DLD1 (cell line): Measurements from ENCODE around the gene HACD2.

ENCODE experiments used
- in situ Hi-C: cut with HindIII; loops from 2 replicates; pipeline ENCODE4 v1.10.0; 2017; ENCODE audit warnings: low sequenced_read_pairs

Gene HACD2

DNA sequence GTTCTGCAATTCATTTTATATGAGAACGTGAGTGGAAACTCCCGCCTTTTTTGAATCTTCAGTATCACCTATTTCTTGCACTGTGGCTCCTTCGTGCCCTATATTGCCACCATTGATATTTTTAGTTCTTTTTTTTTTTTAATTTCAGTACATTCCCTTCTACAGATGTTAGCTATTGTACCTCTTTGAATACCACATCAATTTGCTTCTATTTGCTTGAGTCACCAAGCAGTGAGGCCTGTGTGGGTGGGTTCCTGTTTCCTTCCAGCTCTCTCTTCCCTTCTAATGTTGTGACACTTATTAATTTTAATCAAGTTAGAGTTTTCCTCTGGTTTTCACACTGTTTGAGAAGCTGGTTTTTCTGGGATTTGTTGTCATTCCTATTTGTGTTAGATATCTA, 8.7 kb downstream of the HACD2 start:
- in situ Hi-C loops, result no loop called here

DNA sequence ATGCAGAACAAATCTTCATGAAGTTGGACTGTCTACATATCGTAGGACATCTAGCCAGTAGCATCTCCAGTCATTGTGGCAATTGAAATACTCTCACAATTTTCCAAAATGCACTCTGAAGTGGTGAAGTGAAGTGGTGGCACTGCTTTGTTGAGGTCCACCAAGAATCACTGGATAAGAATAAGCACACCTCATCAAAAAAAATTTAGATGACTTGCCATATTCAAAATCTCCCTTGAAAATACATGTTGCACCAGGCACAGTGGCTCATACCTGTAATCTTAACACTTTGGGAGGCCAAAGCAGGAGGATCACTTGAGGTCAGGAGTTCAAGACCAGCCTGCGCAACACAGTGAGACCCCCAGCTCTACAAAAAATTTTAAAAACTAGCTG, 12.9 kb downstream of the HACD2 start:
- in situ Hi-C loops, result no loop called here

DNA sequence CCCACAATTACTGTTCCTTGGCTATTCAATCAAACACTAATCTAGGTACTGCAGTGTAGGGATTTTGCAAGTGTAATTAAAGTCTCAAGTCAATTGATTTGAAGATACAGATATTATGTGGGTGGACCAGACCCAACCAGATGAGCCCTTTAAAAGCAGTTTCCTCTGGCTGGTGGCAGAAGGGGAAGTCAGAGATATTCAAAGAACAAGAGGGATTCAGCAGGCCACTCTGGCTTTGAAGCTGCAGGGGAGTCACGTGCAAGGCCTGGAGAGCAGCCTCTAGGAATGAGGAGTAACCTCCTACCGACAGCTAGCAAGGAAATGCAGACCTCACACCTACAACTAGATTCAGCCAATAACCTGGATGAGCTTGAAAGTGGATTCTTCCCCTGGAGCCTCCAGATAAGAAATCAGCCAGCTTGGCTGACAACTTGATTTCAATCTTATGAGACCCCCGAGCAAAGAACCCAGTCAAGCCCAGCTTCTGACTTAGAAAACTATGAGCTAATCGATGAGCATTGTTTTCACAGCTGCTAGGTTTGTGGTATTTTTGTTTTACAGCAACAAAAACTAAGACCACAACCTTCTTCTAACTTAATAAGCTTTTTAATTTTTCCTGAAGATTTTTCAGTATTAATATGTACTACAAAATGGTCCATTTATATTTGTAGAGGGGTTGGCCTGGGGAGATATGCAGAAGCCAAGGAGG, 13.4 kb downstream of the HACD2 start:
- in situ Hi-C loops, result no loop called here

DNA sequence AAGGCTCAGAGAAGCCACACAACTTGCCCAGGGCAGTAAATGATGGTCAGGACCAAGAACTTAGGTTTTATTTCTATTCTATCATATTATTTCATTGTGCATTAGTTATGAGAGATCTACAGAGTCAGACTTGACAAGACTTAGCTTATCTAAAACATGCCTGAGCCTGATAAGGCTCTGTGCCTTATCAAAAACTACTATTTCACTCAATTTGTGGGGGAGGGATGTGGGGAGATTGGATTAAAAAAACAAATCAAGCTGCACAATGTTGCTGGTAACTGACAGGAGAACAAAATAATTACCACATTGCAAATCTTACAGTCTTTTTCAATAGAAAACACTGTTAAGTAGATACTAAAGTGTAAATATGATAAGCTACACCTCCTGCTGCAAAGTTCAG, 16.0 kb downstream of the HACD2 start:
- in situ Hi-C loops, result no loop called here

DNA sequence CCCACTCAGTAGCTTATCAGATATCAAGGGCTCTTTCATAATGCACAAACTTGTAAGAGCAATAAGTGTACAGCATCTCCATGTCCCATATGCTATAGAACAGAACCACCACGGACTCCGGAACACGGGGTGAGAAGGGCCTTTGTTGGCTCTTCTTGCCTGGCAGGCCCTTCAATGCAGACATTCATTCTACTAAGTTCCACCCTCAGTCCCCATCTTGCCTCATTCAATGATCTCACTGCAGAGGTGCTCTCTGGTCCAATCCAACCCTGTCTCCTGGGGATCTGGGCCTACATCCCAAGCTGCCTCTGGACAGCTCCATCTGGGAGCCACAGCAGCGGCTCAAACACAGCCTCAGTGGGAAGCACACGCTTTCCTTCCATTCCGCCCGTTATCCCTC, 16.8 kb downstream of the HACD2 start:
- in situ Hi-C loops, result no loop called here

DNA sequence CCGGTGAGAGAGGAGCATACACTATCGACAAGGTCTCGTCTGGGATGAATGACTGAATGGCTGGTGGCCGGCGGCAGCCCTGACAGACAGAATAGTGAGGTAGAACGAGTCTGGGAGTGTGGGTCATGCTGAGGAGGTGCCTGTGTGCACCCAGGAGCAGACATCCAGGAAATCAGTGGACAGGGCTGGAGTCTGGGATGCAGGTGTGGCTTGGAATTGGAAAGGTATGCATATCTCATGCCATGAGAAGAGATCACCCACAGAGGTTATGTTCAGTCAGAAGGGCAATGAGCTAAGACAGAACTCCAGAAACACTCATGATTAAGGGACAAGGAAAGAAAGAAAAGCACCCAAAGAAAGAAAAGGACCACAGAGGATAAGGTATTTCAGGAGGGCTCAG, 20.8 kb downstream of the HACD2 start:
- in situ Hi-C loops, result no loop called here

DNA sequence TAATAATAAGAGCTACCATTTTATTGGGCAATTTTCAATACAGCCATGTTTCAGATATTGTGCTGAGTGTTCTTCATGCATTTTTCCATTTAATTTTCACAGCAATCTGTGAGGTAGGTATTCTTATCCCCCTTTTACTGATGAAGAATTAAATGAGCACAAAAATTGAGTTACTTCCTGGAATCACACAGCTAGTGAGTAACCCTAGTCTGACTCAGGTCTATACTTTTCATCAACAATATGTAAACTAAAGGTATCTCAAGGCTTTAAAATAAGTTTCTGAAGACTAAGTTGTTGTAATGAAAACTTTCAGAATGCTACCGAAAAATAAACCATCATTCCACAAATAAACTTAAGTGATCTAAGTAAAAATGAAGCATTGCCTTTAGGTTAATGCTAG, 22.3 kb downstream of the HACD2 start:
- in situ Hi-C loops, result no loop called here

DNA sequence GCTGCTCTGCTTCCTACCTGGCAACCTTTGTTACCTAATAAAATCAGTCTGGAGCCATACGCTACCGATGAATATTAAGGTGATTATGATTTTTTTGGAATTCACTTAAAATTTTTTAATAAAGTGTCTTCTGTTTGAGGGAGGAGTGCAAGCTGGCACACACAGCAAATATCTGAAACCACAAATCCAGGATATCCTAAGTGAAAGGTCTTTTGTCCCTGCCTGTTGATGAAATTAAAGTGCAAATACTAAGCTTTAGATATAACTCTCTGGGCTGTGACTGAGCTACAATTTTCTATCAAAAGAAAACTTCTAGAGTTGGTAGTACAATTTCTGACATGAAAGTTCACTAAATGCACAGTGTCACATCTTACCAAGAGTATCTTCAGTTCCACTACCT, 23.7 kb downstream of the HACD2 start:
- in situ Hi-C loops, result no loop called here

DNA sequence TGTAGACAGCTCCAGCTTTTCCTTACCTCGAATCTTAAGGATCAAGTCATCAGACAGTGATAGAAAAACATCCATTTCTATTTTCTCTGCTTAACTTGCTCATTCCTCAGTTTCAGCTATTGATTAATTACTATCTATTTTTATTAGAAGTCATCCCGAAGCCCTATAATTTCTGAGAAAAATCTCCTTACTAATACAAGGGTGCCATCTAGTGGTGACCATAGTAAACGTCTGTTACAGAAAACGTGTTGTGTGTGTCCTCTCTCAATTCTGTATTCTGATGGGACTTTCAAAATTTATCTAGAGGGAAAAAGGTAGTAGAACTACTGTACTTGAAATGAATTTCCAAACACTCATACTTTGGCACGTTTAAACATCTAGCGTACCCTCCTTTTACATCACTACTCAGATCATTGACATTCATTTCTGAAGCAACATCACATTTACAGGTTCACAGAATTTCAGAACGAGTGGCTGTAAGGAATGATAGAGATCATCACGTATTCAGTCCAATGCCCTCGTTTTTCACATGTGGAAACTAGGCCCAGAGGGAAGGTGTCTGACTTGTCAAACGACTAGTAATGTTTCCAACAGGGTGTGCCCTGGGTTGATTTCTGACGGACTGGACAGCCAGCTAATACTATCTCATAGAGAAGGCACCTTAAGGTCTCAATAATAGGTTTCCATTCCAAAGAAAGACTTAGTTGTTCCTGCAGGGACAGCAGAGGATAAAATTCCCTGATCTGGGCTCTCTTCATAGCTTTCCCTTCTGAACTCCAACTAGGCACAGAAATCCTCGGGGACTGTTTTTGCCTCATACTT, 25.6 kb downstream of the HACD2 start:
- in situ Hi-C loops, result no loop called here

DNA sequence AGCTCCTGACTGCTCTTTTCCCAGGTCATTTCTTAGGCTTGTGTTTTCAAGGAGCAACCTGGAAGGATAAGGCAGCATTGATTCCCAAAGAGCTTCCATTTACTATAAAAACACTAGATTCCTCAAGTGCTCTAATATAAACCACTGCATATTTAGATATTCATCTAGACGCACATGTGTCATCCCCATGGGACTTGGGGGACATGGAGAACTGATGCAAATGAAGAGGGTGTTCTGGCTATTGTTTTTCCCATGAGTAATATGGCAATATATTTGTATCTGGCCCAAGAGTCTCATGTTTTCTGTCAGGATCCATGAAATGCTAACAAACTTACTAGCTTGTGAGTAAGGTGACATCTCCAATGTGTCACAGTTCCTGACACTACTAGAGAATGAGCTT, 31.3 kb downstream of the HACD2 start:
- in situ Hi-C loops, result no loop called here

DNA sequence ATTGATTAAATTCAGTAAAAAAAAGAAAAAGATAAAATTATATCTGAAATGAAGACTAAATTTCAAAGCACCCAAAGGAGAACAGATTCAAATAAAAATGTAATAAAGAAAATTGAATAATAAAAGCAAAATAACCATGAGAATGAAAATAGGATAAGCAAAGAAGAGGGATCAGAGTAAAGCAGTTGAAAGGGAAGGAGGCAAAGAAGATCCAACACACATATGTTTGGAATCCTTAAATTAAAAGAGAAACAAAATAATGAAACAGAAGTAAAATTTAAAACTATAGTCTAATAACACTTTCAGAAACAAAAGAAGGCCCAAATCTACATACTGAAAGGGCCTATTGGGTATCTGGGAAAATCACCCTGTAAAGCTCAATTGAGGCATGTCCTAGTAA, 32.1 kb downstream of the HACD2 start:
- in situ Hi-C loops, result no loop called here

DNA sequence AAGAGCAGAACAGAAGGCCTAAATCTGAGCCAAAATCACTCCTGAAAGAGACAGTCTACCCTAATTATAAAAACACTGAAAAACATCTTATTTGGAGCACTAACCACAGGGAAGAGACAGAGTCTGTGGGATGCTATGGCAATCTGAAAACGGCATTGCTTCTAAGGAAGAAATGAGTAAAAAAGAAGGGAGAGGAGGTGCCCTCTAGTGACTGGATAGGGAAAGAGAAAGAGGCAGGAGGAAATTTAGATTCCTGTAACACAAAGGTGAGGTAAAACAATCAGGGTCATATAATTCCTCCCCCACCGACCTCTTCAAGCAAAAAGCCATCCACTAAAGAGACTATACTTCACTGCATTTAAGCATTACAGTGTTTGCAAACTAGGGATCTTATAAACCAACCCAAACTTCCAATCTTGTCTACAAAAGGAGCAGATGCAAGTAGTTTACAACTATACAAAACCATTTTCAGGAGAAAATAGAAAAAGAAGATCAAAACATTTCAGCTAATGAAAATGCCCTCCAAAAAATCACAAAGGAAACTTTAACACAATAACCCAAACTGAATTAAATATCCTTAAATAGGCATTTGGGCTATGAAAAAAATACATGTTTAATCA, 32.6 kb downstream of the HACD2 start:
- in situ Hi-C loops, result no loop called here

DNA sequence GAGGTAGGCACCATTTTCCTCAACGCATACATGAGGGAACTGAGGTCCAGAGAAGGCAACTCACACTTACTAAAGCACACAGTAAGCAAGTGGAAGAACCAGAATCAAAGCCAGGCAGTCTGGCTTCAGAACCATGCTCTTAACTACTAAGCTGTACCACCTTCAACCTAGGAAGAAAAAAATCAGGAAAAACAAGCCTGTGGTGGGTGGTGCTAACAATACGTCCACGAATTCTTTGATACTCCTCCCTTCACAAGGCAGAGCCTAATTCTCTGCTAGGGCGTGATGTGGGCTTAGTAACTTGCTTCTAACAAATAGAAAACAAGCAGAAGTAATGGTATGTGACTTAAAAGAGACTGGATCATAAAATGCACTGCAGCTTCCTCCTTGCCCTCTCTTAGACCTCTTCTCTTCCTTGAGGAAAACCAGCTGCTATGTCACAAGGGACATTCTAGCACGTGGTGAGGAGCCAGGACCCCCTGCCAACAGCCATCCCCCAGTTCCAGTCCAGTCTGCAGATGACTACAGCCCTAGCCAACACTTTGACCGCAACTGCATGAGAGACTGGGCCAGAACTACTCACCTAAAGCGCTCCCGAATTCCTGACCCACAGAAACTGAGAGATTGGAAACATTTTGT, 36.9 kb downstream of the HACD2 start:
- in situ Hi-C loops, result no loop called here

DNA sequence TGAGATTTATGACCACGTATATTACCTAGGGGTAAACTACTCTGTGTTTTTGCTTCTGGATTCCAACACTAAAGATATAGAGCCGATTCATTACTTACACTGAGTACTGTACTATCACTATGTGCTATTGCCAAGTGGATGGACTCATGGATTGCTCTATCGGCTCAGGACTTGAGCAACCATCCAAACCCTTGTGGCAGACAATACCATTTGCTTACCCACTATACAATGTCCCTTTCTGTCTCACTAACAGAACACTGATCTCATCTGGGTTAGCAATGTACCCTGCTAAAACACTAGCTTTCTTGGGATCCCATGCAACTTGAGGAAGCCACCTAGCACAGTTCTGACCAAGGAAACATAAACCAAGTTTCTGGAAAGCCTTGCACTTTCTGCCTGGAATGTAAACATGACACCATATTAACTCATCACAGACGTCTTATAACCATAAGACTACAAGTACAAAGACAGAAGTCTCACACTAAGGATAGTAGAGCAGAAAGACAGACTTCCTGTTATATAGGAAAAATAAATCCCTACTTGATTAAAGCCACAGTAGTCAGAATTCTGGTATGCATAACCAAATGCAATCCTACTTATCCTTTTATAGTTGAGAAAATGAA, 38.6 kb downstream of the HACD2 start:
- in situ Hi-C loops, result no loop called here

DNA sequence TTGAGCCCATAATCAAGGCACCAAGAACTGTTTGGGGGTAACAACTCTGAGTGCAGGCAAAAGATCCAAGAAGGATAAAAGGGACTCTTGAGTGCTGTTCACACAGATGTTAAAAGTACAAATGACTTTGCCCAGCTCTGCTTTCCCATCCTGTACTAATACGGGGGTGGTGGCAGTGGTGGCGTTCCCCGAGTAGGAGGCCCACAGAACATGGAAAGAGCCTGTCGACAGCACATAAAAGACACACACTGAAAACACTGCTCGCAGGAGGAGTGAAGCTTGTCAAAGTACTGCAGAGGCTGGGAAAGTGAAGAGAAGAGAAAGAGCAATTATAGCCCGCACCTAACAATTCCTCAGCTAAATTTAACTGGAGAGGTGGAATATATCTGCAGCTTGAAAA, 40.9 kb downstream of the HACD2 start:
- in situ Hi-C loops, result no loop called here

DNA sequence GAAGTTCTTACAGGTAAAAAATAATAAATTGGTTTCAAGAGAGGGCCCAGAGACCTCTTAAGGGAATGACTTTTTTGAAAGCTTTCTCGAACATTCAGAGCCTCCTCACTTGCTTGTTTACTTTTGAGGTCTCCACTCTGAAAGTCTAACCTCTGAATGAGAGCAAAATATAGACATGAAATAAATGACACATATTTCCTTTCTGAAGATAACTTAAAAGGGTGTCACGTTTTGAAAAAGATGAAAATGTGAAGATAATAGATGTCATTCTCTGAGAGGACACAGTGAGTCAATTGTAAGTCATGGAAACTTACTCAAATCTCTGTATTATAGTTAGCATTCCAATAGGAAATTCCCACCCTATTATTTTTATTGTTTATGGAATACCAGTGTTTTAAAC, 44.6 kb downstream of the HACD2 start:
- in situ Hi-C loops, result no loop called here

DNA sequence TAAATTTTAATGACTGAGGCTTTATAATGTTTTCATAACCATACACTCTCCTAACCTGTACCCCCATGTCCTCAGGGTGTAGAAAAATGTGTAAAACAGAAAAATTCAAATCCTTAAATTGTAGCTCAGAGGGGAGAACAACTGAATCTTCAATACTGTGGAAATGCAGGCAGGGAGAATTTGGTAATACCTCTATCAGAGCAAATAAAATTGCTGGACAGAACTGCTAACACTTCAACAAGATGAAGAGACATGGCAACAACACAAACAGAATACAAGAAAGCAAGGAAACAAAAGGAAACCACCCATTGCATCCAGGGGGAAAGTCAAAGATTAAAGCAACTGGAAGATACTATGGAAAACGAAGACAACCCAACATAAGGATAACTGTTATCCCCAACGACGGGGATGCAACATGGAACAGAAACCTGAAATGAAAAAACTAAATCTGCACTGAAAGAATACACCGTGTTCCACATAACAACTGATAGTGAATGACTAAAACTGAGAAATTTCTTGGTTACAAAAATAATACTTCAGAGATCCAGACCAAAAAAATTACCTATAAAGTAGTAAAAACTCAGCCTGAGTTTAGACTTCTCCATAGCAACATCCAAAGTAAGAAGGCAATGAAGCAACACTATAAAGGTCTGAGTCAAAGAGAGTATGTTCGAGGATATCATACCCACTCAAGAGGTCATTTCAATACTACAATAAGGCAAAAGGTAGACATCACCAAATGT, 48.5 kb downstream of the HACD2 start:
- in situ Hi-C loops, result no loop called here

DNA sequence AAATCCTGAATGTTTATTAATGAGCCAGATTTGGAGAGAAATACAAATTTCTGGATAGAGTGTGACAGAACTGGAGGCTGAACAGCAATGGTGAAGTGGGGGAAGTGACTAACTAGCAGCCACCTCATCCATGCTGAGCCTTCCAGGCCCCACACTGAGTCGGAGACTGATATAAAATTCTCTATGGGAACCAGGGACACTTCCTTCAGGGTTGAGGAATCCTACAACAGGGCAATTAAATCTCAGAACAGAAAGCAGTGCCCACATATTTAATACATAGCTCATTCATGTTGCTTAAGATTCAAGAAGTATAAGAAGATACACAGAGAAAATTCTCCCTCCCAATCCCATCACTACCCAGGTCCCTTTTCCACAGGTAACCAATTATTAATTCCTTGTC, 49.3 kb downstream of the HACD2 start:
- in situ Hi-C loops, result no loop called here

DNA sequence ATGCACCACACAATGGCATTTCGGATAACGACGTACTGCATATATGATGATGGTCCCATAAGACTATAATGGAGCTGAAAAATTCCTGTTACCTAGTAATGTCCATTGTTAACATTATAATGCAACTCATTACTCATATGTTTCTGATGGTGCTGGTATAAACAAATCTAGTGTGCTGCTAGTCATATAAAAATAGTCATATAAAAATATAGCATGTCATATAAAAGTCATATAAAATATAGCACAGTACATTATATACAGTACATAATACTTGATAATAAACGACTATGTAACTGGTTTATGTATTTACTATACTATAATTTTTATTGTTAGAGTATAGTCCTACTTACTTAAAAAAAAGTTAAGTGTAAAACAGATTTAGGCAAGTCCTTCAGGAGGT, 50.6 kb downstream of the HACD2 start:
- in situ Hi-C loops, result no loop called here

DNA sequence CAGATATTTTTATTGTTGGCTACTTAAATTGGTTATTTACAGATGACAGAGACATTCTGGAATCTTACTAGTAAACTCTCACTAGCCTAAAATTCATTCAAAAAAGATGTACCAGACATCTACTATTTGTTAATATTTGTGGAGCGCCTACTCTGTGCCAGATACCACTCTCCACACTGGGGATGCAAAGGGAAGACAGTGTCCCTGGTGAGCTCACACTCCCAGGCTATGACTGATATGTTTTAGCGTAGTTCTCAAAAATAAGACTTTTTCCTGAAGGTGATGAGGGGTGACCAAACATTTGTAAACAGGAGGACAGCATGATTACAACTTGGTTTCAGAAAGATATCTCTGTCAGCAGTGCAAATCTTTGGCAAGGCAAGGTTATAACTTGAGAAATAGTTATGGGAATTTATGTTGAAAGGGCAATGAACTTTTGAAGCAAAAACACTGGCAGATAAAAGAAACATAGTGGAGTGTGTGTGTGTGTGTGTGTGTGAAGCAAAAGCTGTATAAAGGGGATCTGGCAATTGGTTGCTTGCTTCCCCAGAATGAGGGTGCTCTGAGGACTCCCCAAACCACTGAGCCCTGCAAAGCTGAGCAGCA, 51.2 kb downstream of the HACD2 start:
- in situ Hi-C loops, result no loop called here
